ENCODE results near the gene PLEKHH1.
"Not testable (repeated sequence)": the region's sequence is repeated elsewhere in the genome, so short reads cannot be mapped to it uniquely, and the experiment has no call there.

The PLEKHH1 gene

GRCh38 chr14:67529947-67530935, 2.8 kb upstream of the PLEKHH1 start:
- DNase-seq (ENCODE audit: low read depth, low spot score) = no peak

- no peak for DNase-seq (ENCODE audit: low read depth, low spot score)
These were observed 488 bp upstream of the PLEKHH1 start for GRCh38 chr14:67532606-67532997.

GRCh38 chr14:67533754-67534085, 630 bp downstream of the PLEKHH1 start:
- no peak for DNase-seq (ENCODE audit: low read depth, low spot score)

GRCh38 chr14:67536087-67536486, 3.0 kb downstream of the PLEKHH1 start:
- no peak for DNase-seq (ENCODE audit: low read depth, low spot score)

- no peak for DNase-seq (ENCODE audit: low read depth, low spot score)
These were observed 4.6 kb downstream of the PLEKHH1 start for GRCh38 chr14:67537736-67538135.

- DNase-seq (ENCODE audit: low read depth, low spot score) = no peak
These were observed 5.4 kb downstream of the PLEKHH1 start for GRCh38 chr14:67538501-67538900.

- DNase-seq (ENCODE audit: low read depth, low spot score) = no peak
These were observed 6.0 kb downstream of the PLEKHH1 start for GRCh38 chr14:67539116-67539515.

- no peak for DNase-seq (ENCODE audit: low read depth, low spot score)
These were observed 8.6 kb downstream of the PLEKHH1 start for GRCh38 chr14:67541448-67542387.

GRCh38 chr14:67542620-67543019, 9.5 kb downstream of the PLEKHH1 start:
- DNase-seq (ENCODE audit: low read depth, low spot score) = not testable (repeated sequence)

GRCh38 chr14:67544590-67544989, 11.5 kb downstream of the PLEKHH1 start:
- no peak for DNase-seq (ENCODE audit: low read depth, low spot score)

GRCh38 chr14:67547224-67547780, 14.2 kb downstream of the PLEKHH1 start:
- DNase-seq (ENCODE audit: low read depth, low spot score) = no peak

- no peak for DNase-seq (ENCODE audit: low read depth, low spot score)
These were observed 16.6 kb downstream of the PLEKHH1 start for GRCh38 chr14:67549734-67550133.

GRCh38 chr14:67551123-67551522, 18.0 kb downstream of the PLEKHH1 start:
- DNase-seq (ENCODE audit: low read depth, low spot score) = no peak

- no peak for DNase-seq (ENCODE audit: low read depth, low spot score)
These were observed 18.9 kb downstream of the PLEKHH1 start for GRCh38 chr14:67551940-67552339.

- DNase-seq (ENCODE audit: low read depth, low spot score) = no peak
These were observed 20.5 kb downstream of the PLEKHH1 start for GRCh38 chr14:67553547-67553946.

- DNase-seq (ENCODE audit: low read depth, low spot score) = no peak
These were observed 21.3 kb downstream of the PLEKHH1 start for GRCh38 chr14:67554341-67554740.

GRCh38 chr14:67555518-67556090, 22.5 kb downstream of the PLEKHH1 start:
- DNase-seq (ENCODE audit: low read depth, low spot score) = no peak

GRCh38 chr14:67556671-67557070, 23.6 kb downstream of the PLEKHH1 start:
- DNase-seq (ENCODE audit: low read depth, low spot score) = no peak

GRCh38 chr14:67557118-67557517, 24.0 kb downstream of the PLEKHH1 start:
- DNase-seq (ENCODE audit: low read depth, low spot score) = no peak

- no peak for DNase-seq (ENCODE audit: low read depth, low spot score)
These were observed 24.6 kb downstream of the PLEKHH1 start for GRCh38 chr14:67557656-67558055.

- no peak for DNase-seq (ENCODE audit: low read depth, low spot score)
These were observed 26.5 kb downstream of the PLEKHH1 start for GRCh38 chr14:67559639-67560038.
